ENCODE results near the gene RTL1. TPM values are rescaled to one million over a fixed set of nuclear protein-coding genes. Genes with fewer than 3 reads are reported as not detected.

RTL1 gene
- total RNA-seq, 2 experiments from 2014 or later = not detected

- H3K27me3 Mint-ChIP-seq = peaks cover 8% of the 10 kb centered on the region
- CTCF ChIA-PET = no interaction called here
- no peak overlapping the region for H3K4me3 Mint-ChIP-seq
- no peaks in the 10 kb centered on the region for H3K36me3 Mint-ChIP-seq (ENCODE audit: low read depth)
- POLR2A ChIA-PET = no interaction called here
- H3K27ac Mint-ChIP-seq = peak overlapping the region; percentile 41
- H3K4me1 Mint-ChIP-seq = no peaks in the 10 kb centered on the region
- DNase-seq = no peak
- peaks cover 2% of the 10 kb centered on the region for H3K9me3 Mint-ChIP-seq
Observed at GRCh38 chr14:100882991-100883788, 20.3 kb downstream of the RTL1 start.

GRCh38 chr14:100882026-100882967 lies 21.2 kb downstream of the RTL1 start:
- Mint-ChIP-seq H3K4me3 (no peak overlapping the region), H3K27ac (no peak overlapping the region), H3K9me3 (peaks cover 2% of the 10 kb centered on the region), H3K36me3 (ENCODE audit: low read depth) (no peaks in the 10 kb centered on the region), H3K27me3 (peaks cover 3% of the 10 kb centered on the region), H3K4me1 (no peaks in the 10 kb centered on the region)
- DNase-seq = no peak
- ChIA-PET POLR2A (no interaction called here), CTCF (no interaction called here)

GRCh38 chr14:100881211-100882025 lies 22.1 kb downstream of the RTL1 start:
- no peak overlapping the region for H3K27ac Mint-ChIP-seq
- ChIA-PET CTCF (no interaction called here), POLR2A (no interaction called here)
- H3K4me1 Mint-ChIP-seq = no peaks in the 10 kb centered on the region
- no peak for DNase-seq
- peaks cover 2% of the 10 kb centered on the region for H3K9me3 Mint-ChIP-seq
- peaks cover 3% of the 10 kb centered on the region for H3K27me3 Mint-ChIP-seq
- H3K4me3 Mint-ChIP-seq = no peak overlapping the region
- no peaks in the 10 kb centered on the region for H3K36me3 Mint-ChIP-seq (ENCODE audit: low read depth)

GRCh38 chr14:100880271-100881101 lies 23.0 kb downstream of the RTL1 start:
- Mint-ChIP-seq H3K27me3 (peaks cover under 1% of the 10 kb centered on the region), H3K36me3 (ENCODE audit: low read depth) (no peaks in the 10 kb centered on the region), H3K4me1 (no peaks in the 10 kb centered on the region), H3K27ac (no peak overlapping the region), H3K9me3 (peaks cover 2% of the 10 kb centered on the region), H3K4me3 (no peak overlapping the region)
- DNase-seq = no peak
- CTCF ChIA-PET = no interaction called here
- POLR2A ChIA-PET = no interaction called here

- no peaks in the 10 kb centered on the region for H3K36me3 Mint-ChIP-seq (ENCODE audit: low read depth)
- no peak overlapping the region for H3K4me3 Mint-ChIP-seq
- no peaks in the 10 kb centered on the region for H3K4me1 Mint-ChIP-seq
- no peaks in the 10 kb centered on the region for H3K27me3 Mint-ChIP-seq
- H3K27ac Mint-ChIP-seq = no peak overlapping the region
- POLR2A ChIA-PET = no interaction called here
- CTCF ChIA-PET = no interaction called here
- peaks cover 2% of the 10 kb centered on the region for H3K9me3 Mint-ChIP-seq
- DNase-seq = no peak
Observed at GRCh38 chr14:100879782-100880181, 23.7 kb downstream of the RTL1 start.

- H3K9me3 Mint-ChIP-seq = peaks cover 2% of the 10 kb centered on the region
- H3K4me3 Mint-ChIP-seq = no peak overlapping the region
- H3K27ac Mint-ChIP-seq = no peak overlapping the region
- ChIA-PET POLR2A (no interaction called here), CTCF (interaction anchor here (1.1 kb wide), 1 partner anchor 21 kb away, joined by 3 read pairs; no protein-coding TSS in a partner anchor)
- H3K36me3 Mint-ChIP-seq (ENCODE audit: low read depth) = no peaks in the 10 kb centered on the region
- no peaks in the 10 kb centered on the region for H3K27me3 Mint-ChIP-seq
- no peaks in the 10 kb centered on the region for H3K4me1 Mint-ChIP-seq
- DNase-seq = no peak
Observed at GRCh38 chr14:100879194-100879593, 24.3 kb downstream of the RTL1 start.

GRCh38 chr14:100878271-100879146 lies 25.0 kb downstream of the RTL1 start:
- no peak overlapping the region for H3K27ac Mint-ChIP-seq
- H3K9me3 Mint-ChIP-seq = peaks cover 2% of the 10 kb centered on the region
- no peaks in the 10 kb centered on the region for H3K4me1 Mint-ChIP-seq
- H3K4me3 Mint-ChIP-seq = no peak overlapping the region
- no peaks in the 10 kb centered on the region for H3K27me3 Mint-ChIP-seq
- no peaks in the 10 kb centered on the region for H3K36me3 Mint-ChIP-seq (ENCODE audit: low read depth)
- ChIA-PET CTCF (interaction anchor here (1.1 kb wide), 2 partner anchors 11 to 22 kb away, joined by 3 read pairs; no protein-coding TSS in a partner anchor), POLR2A (no interaction called here)
- no peak for DNase-seq

- H3K9me3 Mint-ChIP-seq = peaks cover 2% of the 10 kb centered on the region
- H3K27ac Mint-ChIP-seq = no peak overlapping the region
- H3K36me3 Mint-ChIP-seq (ENCODE audit: low read depth) = no peaks in the 10 kb centered on the region
- ChIA-PET CTCF (no interaction called here), POLR2A (no interaction called here)
- H3K4me3 Mint-ChIP-seq = no peak overlapping the region
- DNase-seq = no peak
- H3K4me1 Mint-ChIP-seq = no peaks in the 10 kb centered on the region
- H3K27me3 Mint-ChIP-seq = no peaks in the 10 kb centered on the region
Observed at GRCh38 chr14:100875861-100876590, 27.5 kb downstream of the RTL1 start.

GRCh38 chr14:100875126-100875525 lies 28.4 kb downstream of the RTL1 start:
- no peaks in the 10 kb centered on the region for H3K4me1 Mint-ChIP-seq
- no peaks in the 10 kb centered on the region for H3K9me3 Mint-ChIP-seq
- H3K27ac Mint-ChIP-seq = no peak overlapping the region
- ChIA-PET POLR2A (no interaction called here), CTCF (no interaction called here)
- DNase-seq = no peak
- H3K4me3 Mint-ChIP-seq = no peak overlapping the region
- no peaks in the 10 kb centered on the region for H3K36me3 Mint-ChIP-seq (ENCODE audit: low read depth)
- H3K27me3 Mint-ChIP-seq = no peaks in the 10 kb centered on the region

- no peak for DNase-seq
- no peaks in the 10 kb centered on the region for H3K4me1 Mint-ChIP-seq
- no peak overlapping the region for H3K27ac Mint-ChIP-seq
- POLR2A ChIA-PET = no interaction called here
- CTCF ChIA-PET = no interaction called here
- H3K27me3 Mint-ChIP-seq = no peaks in the 10 kb centered on the region
- no peaks in the 10 kb centered on the region for H3K9me3 Mint-ChIP-seq
- no peak overlapping the region for H3K4me3 Mint-ChIP-seq
- H3K36me3 Mint-ChIP-seq (ENCODE audit: low read depth) = no peaks in the 10 kb centered on the region
Observed at GRCh38 chr14:100874411-100875091, 29.0 kb downstream of the RTL1 start.

GRCh38 chr14:100874051-100874410 lies 29.5 kb downstream of the RTL1 start:
- Mint-ChIP-seq H3K36me3 (ENCODE audit: low read depth) (no peaks in the 10 kb centered on the region), H3K27me3 (no peaks in the 10 kb centered on the region), H3K4me3 (no peak overlapping the region), H3K9me3 (no peaks in the 10 kb centered on the region), H3K27ac (no peak overlapping the region), H3K4me1 (no peaks in the 10 kb centered on the region)
- CTCF ChIA-PET = no interaction called here
- no peak for DNase-seq
- POLR2A ChIA-PET = no interaction called here
